Measurements from ENCODE around the gene MT1M. TPM values are rescaled to one million over a fixed set of nuclear protein-coding genes. Genes with fewer than 3 reads are reported as not detected.
A peak's percentile ranks its signal among the peaks of the same experiment; 100 is the strongest.

The MT1M gene
- total and polyA plus RNA-seq, 7 donors: 3.9 to 106 (median 14.8) TPM

GRCh38 chr16:56610609-56611111 is 21.8 kb upstream of the MT1M start:
- H3K4me3 ChIP-seq: peak overlapping the region in 2 of 4 donors; percentile 59 to 62
- H3K4me1 ChIP-seq: peaks cover 0 to 44% (median 43%) of the 10 kb centered on the region in 4 donors
- TF ChIP-seq EP300 (IDR thresholded peaks at IDR 0.05) (no peak), CTCF (IDR thresholded peaks at IDR 0.05) (no peak), POLR2A (IDR thresholded peaks at IDR 0.05) (no peak), POLR2AphosphoS5 (IDR thresholded peaks at IDR 0.05) (no peak)
- no peaks in the 10 kb centered on the region for H3K9me3 ChIP-seq
- no peak for DNase-seq
- WGBS, 2 donors: 35 to 44% methylated on average over 2 of the region's 2 CpGs
- intact Hi-C loops (cut with DNase I): no loop called here
- H3K27me3 ChIP-seq: no peaks in the 10 kb centered on the region
- H3K36me3 ChIP-seq: no peaks in the 10 kb centered on the region
- peak overlapping the region; percentile 86 to 93 (median 89) for H3K27ac ChIP-seq

GRCh38 chr16:56611281-56611833 is 21.1 kb upstream of the MT1M start:
- Histone ChIP-seq H3K4me1 (peaks cover 0 to 41% (median 36%) of the 10 kb centered on the region in 4 donors), H3K9me3 (no peaks in the 10 kb centered on the region), H3K27ac (peak overlapping the region; percentile 86 to 93 (median 89)), H3K4me3 (no peak overlapping the region), H3K36me3 (no peaks in the 10 kb centered on the region), H3K27me3 (no peaks in the 10 kb centered on the region)
- intact Hi-C loops (cut with DNase I): no loop called here
- 81 to 89% methylated on average over 2 of the region's 2 CpGs for WGBS, 2 donors
- no peak for DNase-seq
- TF ChIP-seq EP300 (IDR thresholded peaks at IDR 0.05) (peak in 1 of 4 donors; percentile 44), CTCF (IDR thresholded peaks at IDR 0.05) (no peak), POLR2AphosphoS5 (IDR thresholded peaks at IDR 0.05) (peak in 3 of 4 donors; percentile 36 to 51 (median 48)), POLR2A (IDR thresholded peaks at IDR 0.05) (no peak)

- Histone ChIP-seq H3K36me3 (no peaks in the 10 kb centered on the region), H3K27ac (no peak overlapping the region), H3K9me3 (no peaks in the 10 kb centered on the region), H3K27me3 (no peaks in the 10 kb centered on the region), H3K4me1 (peaks cover 0 to 34% (median 26%) of the 10 kb centered on the region in 4 donors), H3K4me3 (no peak overlapping the region)
- intact Hi-C loops (cut with DNase I): no loop called here
- no peak for DNase-seq
- TF ChIP-seq POLR2A (IDR thresholded peaks at IDR 0.05): no peak
- TF ChIP-seq CTCF (IDR thresholded peaks at IDR 0.05): no peak
- no peak for TF ChIP-seq POLR2AphosphoS5 (IDR thresholded peaks at IDR 0.05)
- no peak for TF ChIP-seq EP300 (IDR thresholded peaks at IDR 0.05)
Measured at GRCh38 chr16:56613706-56614105, 18.8 kb upstream of the MT1M start.

- H3K9me3 ChIP-seq: no peaks in the 10 kb centered on the region
Measured at GRCh38 chr16:56614549-56614991, 17.9 kb upstream of the MT1M start.

More at GRCh38 chr16:56614549-56614991, 17.9 kb upstream of the MT1M start:
- no peaks in the 10 kb centered on the region for H3K36me3 ChIP-seq
- no peak for DNase-seq
- H3K27me3 ChIP-seq: no peaks in the 10 kb centered on the region
- TF ChIP-seq CTCF (IDR thresholded peaks at IDR 0.05) (no peak), POLR2A (IDR thresholded peaks at IDR 0.05) (no peak), EP300 (IDR thresholded peaks at IDR 0.05) (no peak), POLR2AphosphoS5 (IDR thresholded peaks at IDR 0.05) (no peak)
- no peak overlapping the region for H3K27ac ChIP-seq
- H3K4me3 ChIP-seq: no peak overlapping the region
- H3K4me1 ChIP-seq: peaks cover 0 to 28% (median 20%) of the 10 kb centered on the region in 4 donors
- intact Hi-C loops (cut with DNase I): no loop called here
